ENCODE measurements around the gene MAGI2. TPM values are rescaled to one million over a fixed set of nuclear protein-coding genes. Genes with fewer than 3 reads are reported as not detected.

The MAGI2 gene
- total RNA-seq, 1 experiment from 2014 or later = 0.22 TPM

DNA sequence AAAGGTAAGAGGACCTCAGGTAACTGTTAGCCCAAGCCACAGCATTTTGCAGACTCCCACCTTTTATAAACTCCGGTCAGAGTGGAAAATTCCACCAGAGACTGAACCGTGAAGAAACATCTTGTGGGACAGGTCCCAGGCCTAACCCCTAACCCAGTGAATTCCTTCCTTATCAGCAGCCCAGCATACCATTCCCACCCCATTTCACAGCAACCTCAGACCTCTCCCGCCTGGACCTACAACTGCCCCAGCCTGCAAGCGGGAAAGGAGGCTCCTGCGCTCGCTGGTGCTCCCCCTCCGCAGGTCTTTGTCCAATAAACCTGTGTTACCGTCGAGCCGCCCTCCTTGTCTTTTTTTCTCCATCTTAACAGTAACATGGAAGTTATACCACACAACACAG, 736.6 kb downstream of the MAGI2 start:
- ATAC-seq = no peak
- ChIA-PET POLR2A (no interaction called here), RAD21 (ENCODE audit: low non-redundant PET in 1 of 2, low total read pairs in 2 of 2, uncharacterized antibody in 2 of 2, unreplicated experiment in 2 of 2) (no interaction called here), CTCF (no interaction called here)
- Histone ChIP-seq H3K79me2 (ENCODE audit: insufficient read depth, low read length) (no peaks in the 10 kb centered on the region; the same call in 1 of the 2 replicates), H3K36me3 (ENCODE audit: control insufficient read depth in 1 of 2, insufficient read depth in 2 of 2, low read length in 2 of 2) (no peaks in the 10 kb centered on the region), H3K27me3 (ENCODE audit: insufficient read depth, low read length) (no peaks in the 10 kb centered on the region), H2AFZ (ENCODE audit: low read depth, low read length, poor library complexity, severe bottlenecking) (no peak overlapping the region), H3K4me1 (ENCODE audit: control insufficient read depth in 1 of 2, insufficient read depth in 2 of 2, low read length in 2 of 2) (no peaks in the 10 kb centered on the region), H3K9ac (ENCODE audit: low read length) (no peak overlapping the region), H4K20me1 (ENCODE audit: insufficient read depth) (no peaks in the 10 kb centered on the region), H3K9me2 (ENCODE audit: insufficient read depth) (no peaks in the 10 kb centered on the region; the same call in 1 of the 2 replicates), H3K27ac (ENCODE audit: low read depth, low read length) (no peak overlapping the region), H3K4me2 (ENCODE audit: low read length) (no peak overlapping the region), H3K9me3 (ENCODE audit: control insufficient read depth in 1 of 2, insufficient read depth in 1 of 2, low read depth in 1 of 2, low read length in 2 of 2) (no peaks in the 10 kb centered on the region), H3K4me3 (replicated peaks in 1 of 2; ENCODE audit: low read depth in 1 of 2, low read length in 2 of 2) (no peak overlapping the region)
- intact Hi-C loops (cut with micrococcal nuclease) = no loop called here
- DNase-seq (ENCODE audit: low read depth, low spot score) = no peak
- no TSS peak for BruUV-seq (replicated peaks)
- TF ChIP-seq JUND (IDR thresholded peaks at IDR 0.05) (no peak), CBX3 (IDR thresholded peaks at IDR 0.05; ENCODE audit: low read depth) (no peak), RAD21 (IDR thresholded peaks at IDR 0.05; ENCODE audit: low read depth) (no peak), SIN3A (IDR thresholded peaks at IDR 0.05; ENCODE audit: low read depth) (no peak), YY1 (IDR thresholded peaks at IDR 0.05; ENCODE audit: extremely low read depth, insufficient replicate concordance, low read depth, low read length) (no peak), POLR2A (IDR thresholded peaks at IDR 0.05; ENCODE audit: borderline replicate concordance, extremely low read depth, insufficient read depth, insufficient read length) (no peak), EZH2phosphoT487 (IDR thresholded peaks at IDR 0.05; ENCODE audit: borderline replicate concordance) (no peak), SRF (IDR thresholded peaks at IDR 0.05; ENCODE audit: low read depth) (no peak), SP1 (IDR thresholded peaks at IDR 0.05; ENCODE audit: low read depth) (no peak), POLR2AphosphoS5 (IDR thresholded peaks at IDR 0.05; ENCODE audit: low read depth, low read length) (no peak), ZFX (IDR thresholded peaks at IDR 0.05) (no peak), ZNF274 (IDR thresholded peaks at IDR 0.05; ENCODE audit: low read depth, low read length) (no peak), ELF1 (IDR thresholded peaks at IDR 0.05; ENCODE audit: borderline replicate concordance, low read depth) (no peak), EZH2 (IDR thresholded peaks at IDR 0.05) (no peak), TCF7L2 (IDR thresholded peaks at IDR 0.05; ENCODE audit: borderline replicate concordance, extremely low read depth, insufficient read depth, insufficient read length) (no peak)
- TF ChIP-seq, protein P1, sequence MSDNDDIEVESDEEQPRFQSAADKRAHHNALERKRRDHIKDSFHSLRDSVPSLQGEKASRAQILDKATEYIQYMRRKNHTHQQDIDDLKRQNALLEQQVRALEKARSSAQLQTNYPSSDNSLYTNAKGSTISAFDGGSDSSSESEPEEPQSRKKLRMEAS (IDR thresholded peaks at IDR 0.05) = no peak
- TF ChIP-seq, protein P2, sequence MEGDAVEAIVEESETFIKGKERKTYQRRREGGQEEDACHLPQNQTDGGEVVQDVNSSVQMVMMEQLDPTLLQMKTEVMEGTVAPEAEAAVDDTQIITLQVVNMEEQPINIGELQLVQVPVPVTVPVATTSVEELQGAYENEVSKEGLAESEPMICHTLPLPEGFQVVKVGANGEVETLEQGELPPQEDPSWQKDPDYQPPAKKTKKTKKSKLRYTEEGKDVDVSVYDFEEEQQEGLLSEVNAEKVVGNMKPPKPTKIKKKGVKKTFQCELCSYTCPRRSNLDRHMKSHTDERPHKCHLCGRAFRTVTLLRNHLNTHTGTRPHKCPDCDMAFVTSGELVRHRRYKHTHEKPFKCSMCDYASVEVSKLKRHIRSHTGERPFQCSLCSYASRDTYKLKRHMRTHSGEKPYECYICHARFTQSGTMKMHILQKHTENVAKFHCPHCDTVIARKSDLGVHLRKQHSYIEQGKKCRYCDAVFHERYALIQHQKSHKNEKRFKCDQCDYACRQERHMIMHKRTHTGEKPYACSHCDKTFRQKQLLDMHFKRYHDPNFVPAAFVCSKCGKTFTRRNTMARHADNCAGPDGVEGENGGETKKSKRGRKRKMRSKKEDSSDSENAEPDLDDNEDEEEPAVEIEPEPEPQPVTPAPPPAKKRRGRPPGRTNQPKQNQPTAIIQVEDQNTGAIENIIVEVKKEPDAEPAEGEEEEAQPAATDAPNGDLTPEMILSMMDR (IDR thresholded peaks at IDR 0.05 in 2 of 3, conservative IDR thresholded peaks at IDR 0.05 in 1 of 3; ENCODE audit: borderline replicate concordance in 1 of 3, insufficient read depth in 1 of 3, low read depth in 2 of 3, low read length in 2 of 3) = no peak
- TF ChIP-seq, protein P3, sequence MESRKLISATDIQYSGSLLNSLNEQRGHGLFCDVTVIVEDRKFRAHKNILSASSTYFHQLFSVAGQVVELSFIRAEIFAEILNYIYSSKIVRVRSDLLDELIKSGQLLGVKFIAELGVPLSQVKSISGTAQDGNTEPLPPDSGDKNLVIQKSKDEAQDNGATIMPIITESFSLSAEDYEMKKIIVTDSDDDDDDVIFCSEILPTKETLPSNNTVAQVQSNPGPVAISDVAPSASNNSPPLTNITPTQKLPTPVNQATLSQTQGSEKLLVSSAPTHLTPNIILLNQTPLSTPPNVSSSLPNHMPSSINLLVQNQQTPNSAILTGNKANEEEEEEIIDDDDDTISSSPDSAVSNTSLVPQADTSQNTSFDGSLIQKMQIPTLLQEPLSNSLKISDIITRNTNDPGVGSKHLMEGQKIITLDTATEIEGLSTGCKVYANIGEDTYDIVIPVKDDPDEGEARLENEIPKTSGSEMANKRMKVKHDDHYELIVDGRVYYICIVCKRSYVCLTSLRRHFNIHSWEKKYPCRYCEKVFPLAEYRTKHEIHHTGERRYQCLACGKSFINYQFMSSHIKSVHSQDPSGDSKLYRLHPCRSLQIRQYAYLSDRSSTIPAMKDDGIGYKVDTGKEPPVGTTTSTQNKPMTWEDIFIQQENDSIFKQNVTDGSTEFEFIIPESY (IDR thresholded peaks at IDR 0.05; ENCODE audit: extremely low read depth, insufficient replicate concordance, low read length) = no peak
- TF ChIP-seq, protein P4, sequence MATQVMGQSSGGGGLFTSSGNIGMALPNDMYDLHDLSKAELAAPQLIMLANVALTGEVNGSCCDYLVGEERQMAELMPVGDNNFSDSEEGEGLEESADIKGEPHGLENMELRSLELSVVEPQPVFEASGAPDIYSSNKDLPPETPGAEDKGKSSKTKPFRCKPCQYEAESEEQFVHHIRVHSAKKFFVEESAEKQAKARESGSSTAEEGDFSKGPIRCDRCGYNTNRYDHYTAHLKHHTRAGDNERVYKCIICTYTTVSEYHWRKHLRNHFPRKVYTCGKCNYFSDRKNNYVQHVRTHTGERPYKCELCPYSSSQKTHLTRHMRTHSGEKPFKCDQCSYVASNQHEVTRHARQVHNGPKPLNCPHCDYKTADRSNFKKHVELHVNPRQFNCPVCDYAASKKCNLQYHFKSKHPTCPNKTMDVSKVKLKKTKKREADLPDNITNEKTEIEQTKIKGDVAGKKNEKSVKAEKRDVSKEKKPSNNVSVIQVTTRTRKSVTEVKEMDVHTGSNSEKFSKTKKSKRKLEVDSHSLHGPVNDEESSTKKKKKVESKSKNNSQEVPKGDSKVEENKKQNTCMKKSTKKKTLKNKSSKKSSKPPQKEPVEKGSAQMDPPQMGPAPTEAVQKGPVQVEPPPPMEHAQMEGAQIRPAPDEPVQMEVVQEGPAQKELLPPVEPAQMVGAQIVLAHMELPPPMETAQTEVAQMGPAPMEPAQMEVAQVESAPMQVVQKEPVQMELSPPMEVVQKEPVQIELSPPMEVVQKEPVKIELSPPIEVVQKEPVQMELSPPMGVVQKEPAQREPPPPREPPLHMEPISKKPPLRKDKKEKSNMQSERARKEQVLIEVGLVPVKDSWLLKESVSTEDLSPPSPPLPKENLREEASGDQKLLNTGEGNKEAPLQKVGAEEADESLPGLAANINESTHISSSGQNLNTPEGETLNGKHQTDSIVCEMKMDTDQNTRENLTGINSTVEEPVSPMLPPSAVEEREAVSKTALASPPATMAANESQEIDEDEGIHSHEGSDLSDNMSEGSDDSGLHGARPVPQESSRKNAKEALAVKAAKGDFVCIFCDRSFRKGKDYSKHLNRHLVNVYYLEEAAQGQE (IDR thresholded peaks at IDR 0.05; ENCODE audit: low read depth) = no peak
- TF ChIP-seq, protein P5, sequence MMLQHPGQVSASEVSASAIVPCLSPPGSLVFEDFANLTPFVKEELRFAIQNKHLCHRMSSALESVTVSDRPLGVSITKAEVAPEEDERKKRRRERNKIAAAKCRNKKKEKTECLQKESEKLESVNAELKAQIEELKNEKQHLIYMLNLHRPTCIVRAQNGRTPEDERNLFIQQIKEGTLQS (IDR thresholded peaks at IDR 0.05) = no peak
